Transverse colon (tissue), 4 donors: ENCODE data around the gene PWP1. TPM values are rescaled to one million over a fixed set of nuclear protein-coding genes. Genes with fewer than 3 reads are reported as not detected.

Experiments
- DNase-seq: peaks from one replicate; pipeline ENCODE4 v3.0.0-alpha.2; 2019
- H3K27ac ChIP-seq, 4 donors: fragments of 200-600 bp; sonication (generic); 2 replicates each; pipeline ENCODE4 v1.5.1; 2016 to 2018; ENCODE audit warnings: inconsistent platforms in 4 of 4
- H3K27me3 ChIP-seq: fragments of 200-600 bp; sonication (generic); 2 replicates; pipeline ENCODE4 v1.5.1; 2017; ENCODE audit warnings: inconsistent platforms
- H3K36me3 ChIP-seq, 4 donors: fragments of 200-600 bp; sonication (generic); 2 replicates each; pipeline ENCODE4 v1.5.1; 2017 to 2019; ENCODE audit warnings: inconsistent platforms in 4 of 4
- H3K4me1 ChIP-seq, 4 donors: fragments of 200-600 bp; sonication (generic); 2 replicates each; pipeline ENCODE4 v1.5.1; 2017 to 2020; ENCODE audit warnings: inconsistent platforms in 4 of 4
- H3K4me3 ChIP-seq, 4 donors: fragments of 200-600 bp; sonication (generic); 1 replicate in 1 of 4; 2 replicates in 3 of 4; pipeline versions ENCODE4 v1.5.1 to v1.6.1; 2017 to 2019; ENCODE audit warnings: inconsistent platforms in 4 of 4
- H3K9me3 ChIP-seq, 2 donors: fragments of 200-600 bp; sonication (generic); 2 replicates each; pipeline ENCODE4 v1.5.1; 2017 to 2019; ENCODE audit warnings: inconsistent platforms in 2 of 2
- CTCF ChIP-seq, 5 experiments: fragments of 200-600 bp in 3 of 5; fragments of 450-650 bp in 2 of 5; sonication (generic) in 3 of 5; IDR thresholded peaks; 1 replicate in 2 of 5; 2 replicates in 3 of 5; pipeline ENCODE4 v1.5.1; 2016 to 2017; ENCODE audit warnings: antibody characterized with exemption in 5 of 5, inconsistent platforms in 3 of 5, mild to moderate bottlenecking in 2 of 5, moderate library complexity in 1 of 5
- EP300 ChIP-seq: sonication (generic); formaldehyde crosslinking; IDR thresholded peaks from one replicate; pipeline ENCODE4 v1.6.1; 2017; ENCODE audit warnings: antibody characterized with exemption, low read depth
- POLR2A ChIP-seq: fragments of 450-650 bp; IDR thresholded peaks from one replicate; pipeline ENCODE4 v1.6.1; 2016; ENCODE audit warnings: antibody characterized with exemption, mild to moderate bottlenecking, moderate library complexity
- POLR2AphosphoS5 ChIP-seq, 3 donors: sonication (generic); formaldehyde crosslinking; IDR thresholded peaks; one replicate each; pipeline ENCODE4 v1.6.1; 2016; ENCODE audit warnings: antibody characterized with exemption in 3 of 3
- WGBS, 2 donors: methylation state at CpG; one replicate each; pipeline ENCODE4 v1.1.5; 2018; ENCODE audit warnings: low coverage in 1 of 2; 5-methylcytosine and 5-hydroxymethylcytosine counted together
- in situ Hi-C, 4 donors: fragments of 200-750 bp; cut with MboI; loops; one replicate each; pipeline versions ENCODE4 v1.15.0 to v1.15.1; 2017; ENCODE audit warnings: low sequenced_read_pairs in 3 of 4, low pct_ligation_motif_present in 1 of 4, low pct_unique_long_range_greater_than_20kb in 1 of 4
- intact Hi-C: fragments of 100-400 bp; cut with DNase I; formaldehyde crosslinking; loops from one replicate; pipeline ENCODE4 v1.15.1; 2023; ENCODE audit warnings: low total_unique reads
- total RNA-seq, 4 donors: library from RNA; depleted of rRNA; stranded (reverse); fragments of >200 nt; gene quantifications; one replicate each; pipeline ENCODE4 v1.1.0, GENCODE V29; 2016

PWP1 gene
- total RNA-seq, 4 donors from 2014 or later = 29.9 to 49.7 (median 41.4) TPM

GRCh38 chr12:107646436-107646835, 39.2 kb upstream of the PWP1 start:
- Histone ChIP-seq H3K4me3 (no peak overlapping the region), H3K27me3 (no peaks in the 10 kb centered on the region), H3K4me1 (no peaks in the 10 kb centered on the region), H3K9me3 (no peaks in the 10 kb centered on the region), H3K27ac (no peak overlapping the region), H3K36me3 (no peaks in the 10 kb centered on the region)
- TF ChIP-seq POLR2AphosphoS5 (IDR thresholded peaks at IDR 0.05) (no peak), EP300 (no peak)
- no peak for DNase-seq
- intact Hi-C loops (no loop called here), in situ Hi-C loops (no loop called here)
- WGBS, 2 donors = 87% methylated on average over 7 of the region's 7 CpGs; no CpG with 5 or more reads in 1 of the 2 donors

GRCh38 chr12:107649661-107650061, 35.9 kb upstream of the PWP1 start:
- no peak for DNase-seq
- no peaks in the 10 kb centered on the region for H3K36me3 ChIP-seq
- WGBS, 2 donors = 57 to 74% methylated on average over 2 to 4 of the region's 4 CpGs
- no peaks in the 10 kb centered on the region for H3K4me1 ChIP-seq
- intact Hi-C loops (loop anchor here (5.0 kb wide), 1 partner anchor 373 kb away; no protein-coding TSS in a partner anchor), in situ Hi-C loops (no loop called here)
- no peak overlapping the region for H3K27ac ChIP-seq
- H3K27me3 ChIP-seq = no peaks in the 10 kb centered on the region
- no peak overlapping the region for H3K4me3 ChIP-seq
- TF ChIP-seq EP300 (no peak), POLR2A (no peak), CTCF (IDR thresholded peaks at IDR 0.05) (no peak), POLR2AphosphoS5 (IDR thresholded peaks at IDR 0.05) (no peak)
- no peaks in the 10 kb centered on the region for H3K9me3 ChIP-seq

GRCh38 chr12:107650977-107651376, 34.6 kb upstream of the PWP1 start:
- no peak overlapping the region for H3K4me3 ChIP-seq
- WGBS, 2 donors = 56 to 78% methylated on average over 2 to 10 of the region's 10 CpGs
- H3K27ac ChIP-seq = no peak overlapping the region
- in situ Hi-C loops = no loop called here
- no peak for TF ChIP-seq CTCF (IDR thresholded peaks at IDR 0.05)
- TF ChIP-seq EP300 = no peak
- no peak for TF ChIP-seq POLR2A
- TF ChIP-seq POLR2AphosphoS5 (IDR thresholded peaks at IDR 0.05) = no peak
- no peak for DNase-seq
- no peaks in the 10 kb centered on the region for H3K9me3 ChIP-seq
- no peaks in the 10 kb centered on the region for H3K36me3 ChIP-seq
- intact Hi-C loops = loop anchor here (5.0 kb wide), 1 partner anchor 371 kb away; no protein-coding TSS in a partner anchor
- H3K27me3 ChIP-seq = no peaks in the 10 kb centered on the region
- H3K4me1 ChIP-seq = no peaks in the 10 kb centered on the region

- WGBS, 2 donors = 79 to 80% methylated on average over 1 to 11 of the region's 11 CpGs
- intact Hi-C loops (loop anchor here (5.0 kb wide), 1 partner anchor 370 kb away; no protein-coding TSS in a partner anchor), in situ Hi-C loops (no loop called here)
- H3K4me1 ChIP-seq = no peaks in the 10 kb centered on the region
- no peaks in the 10 kb centered on the region for H3K9me3 ChIP-seq
- no peak overlapping the region for H3K4me3 ChIP-seq
- no peak overlapping the region for H3K27ac ChIP-seq
- H3K36me3 ChIP-seq = no peaks in the 10 kb centered on the region
- no peaks in the 10 kb centered on the region for H3K27me3 ChIP-seq
- no peak for DNase-seq
- no peak for TF ChIP-seq EP300
- TF ChIP-seq POLR2AphosphoS5 (IDR thresholded peaks at IDR 0.05) = no peak
- TF ChIP-seq POLR2A = no peak
- no peak for TF ChIP-seq CTCF (IDR thresholded peaks at IDR 0.05)
These were observed 33.8 kb upstream of the PWP1 start for GRCh38 chr12:107651571-107652449.
